Activated CD4-positive, CD25-positive, alpha-beta regulatory T cell treated with anti-CD3 and anti-CD28 coated beads, Interleukin-2, amount 50 U/mL, for 24 hours (primary cell): ENCODE results near the gene SIGLEC9.
"Not testable (repeated sequence)": the region's sequence is repeated elsewhere in the genome, so short reads cannot be mapped to it uniquely, and the experiment has no call there.

Experiments used
- ATAC-seq, 2 donors: fragments of 150-1000 bp; cut with Tn5 transposase; one replicate each; pipeline ENCODE4 v1.10.0; 2021; ENCODE audit warnings: mild to moderate bottlenecking in 1 of 2, moderate library complexity in 1 of 2

Gene SIGLEC9

GRCh38 chr19:51123802-51124201, 904 bp upstream of the SIGLEC9 start:
- ATAC-seq = no peak

GRCh38 chr19:51124216-51124615, 490 bp upstream of the SIGLEC9 start:
- no peak for ATAC-seq

GRCh38 chr19:51125421-51126075, 842 bp downstream of the SIGLEC9 start:
- no peak for ATAC-seq

- no peak for ATAC-seq
Observed at GRCh38 chr19:51127032-51127431, 2.3 kb downstream of the SIGLEC9 start.

- ATAC-seq = peak in 1 of 2 donors; percentile 19
Observed at GRCh38 chr19:51127755-51128154, 3.0 kb downstream of the SIGLEC9 start.

GRCh38 chr19:51128227-51128626, 3.5 kb downstream of the SIGLEC9 start:
- ATAC-seq = no peak

- no peak for ATAC-seq
Observed at GRCh38 chr19:51129716-51130115, 5.0 kb downstream of the SIGLEC9 start.

GRCh38 chr19:51131780-51132680, 7.3 kb downstream of the SIGLEC9 start:
- no peak for ATAC-seq

- ATAC-seq = no peak
Observed at GRCh38 chr19:51135004-51135403, 10.3 kb downstream of the SIGLEC9 start.

GRCh38 chr19:51135986-51136762, 11.5 kb downstream of the SIGLEC9 start:
- ATAC-seq = no peak

GRCh38 chr19:51136851-51137551, 12.3 kb downstream of the SIGLEC9 start:
- ATAC-seq = no peak

GRCh38 chr19:51137792-51138425, 13.2 kb downstream of the SIGLEC9 start:
- ATAC-seq = no peak

- ATAC-seq = no peak
Observed at GRCh38 chr19:51138549-51138979, 13.9 kb downstream of the SIGLEC9 start.

GRCh38 chr19:51139299-51140014, 14.8 kb downstream of the SIGLEC9 start:
- ATAC-seq = no peak

GRCh38 chr19:51140441-51140840, 15.7 kb downstream of the SIGLEC9 start:
- ATAC-seq = no peak

GRCh38 chr19:51141181-51141580, 16.5 kb downstream of the SIGLEC9 start:
- ATAC-seq = no peak

GRCh38 chr19:51142119-51142518, 17.4 kb downstream of the SIGLEC9 start, which contains the start of gene SIGLEC7:
TSS of gene SIGLEC7 (plus strand) at chr19:51142301. CDS start at chr19:51142370, 69 bp downstream.
- ATAC-seq = no peak

GRCh38 chr19:51142809-51143475, 18.2 kb downstream of the SIGLEC9 start:
- ATAC-seq = not testable (repeated sequence)

GRCh38 chr19:51143486-51143885, 18.8 kb downstream of the SIGLEC9 start:
- ATAC-seq = no peak

GRCh38 chr19:51144482-51145045, 19.9 kb downstream of the SIGLEC9 start:
- no peak for ATAC-seq
